HG03097 (cell line): ENCODE data around the gene ACBD4.

ENCODE experiments used
- ATAC-seq: cut with Tn5 transposase; IDR thresholded peaks from one replicate; pipeline ENCODE4 v1.9.1; 2021; ENCODE audit not compliant: unreplicated experiment, low FRiP score

The ACBD4 gene

GRCh38 chr17:45177563-45177962 is 42.1 kb downstream of the ACBD4 start:
- ATAC-seq = no peak

- ATAC-seq = no peak
These were observed 48.7 kb downstream of the ACBD4 start for GRCh38 chr17:45184144-45184543.

DNA sequence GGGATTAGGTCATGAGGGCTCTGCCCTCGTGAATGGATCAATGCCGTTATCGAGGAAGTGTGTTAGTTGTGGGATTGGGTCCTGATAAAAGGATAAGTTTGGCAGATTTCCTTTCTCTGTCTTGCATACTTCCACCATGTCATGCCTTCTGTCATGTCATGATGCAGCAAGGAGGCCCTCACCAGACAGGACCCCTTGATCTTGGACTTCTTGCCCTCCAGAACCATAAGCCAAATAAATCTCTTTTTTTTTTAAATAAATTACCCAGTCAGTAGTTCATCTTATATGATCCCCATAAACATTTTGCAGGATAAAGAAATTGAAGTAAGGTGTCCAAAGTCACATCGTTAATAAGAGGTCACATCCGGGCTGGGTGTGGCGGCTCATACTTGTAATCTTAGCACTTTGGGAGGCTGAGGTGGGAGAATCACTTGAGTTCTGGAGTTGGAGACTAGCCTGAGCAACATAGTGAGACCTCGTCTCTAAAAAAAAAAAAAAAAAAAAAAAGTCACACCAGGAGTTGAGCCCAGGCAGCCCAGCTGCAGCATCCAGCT is 51.4 kb downstream of the ACBD4 start:
- no peak for ATAC-seq

DNA sequence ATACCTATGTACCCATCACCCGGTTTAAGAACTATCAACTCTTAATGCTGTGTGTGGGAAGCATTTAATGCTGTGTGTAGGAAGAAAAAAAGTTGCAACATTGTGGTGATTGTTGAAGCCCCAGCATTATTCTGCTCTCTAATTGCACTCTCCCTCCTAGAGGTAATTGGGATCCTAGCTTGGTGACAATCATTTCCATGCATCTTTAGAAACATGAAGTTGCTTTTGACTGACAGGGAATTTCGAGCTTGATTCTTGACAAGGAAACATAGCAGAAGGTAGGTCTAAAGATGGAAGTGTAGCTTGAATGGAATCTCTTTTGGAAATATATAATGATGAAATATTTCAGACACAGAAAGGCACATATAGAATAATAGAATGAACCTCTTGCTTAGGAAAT is 53.5 kb downstream of the ACBD4 start:
- ATAC-seq = no peak

DNA sequence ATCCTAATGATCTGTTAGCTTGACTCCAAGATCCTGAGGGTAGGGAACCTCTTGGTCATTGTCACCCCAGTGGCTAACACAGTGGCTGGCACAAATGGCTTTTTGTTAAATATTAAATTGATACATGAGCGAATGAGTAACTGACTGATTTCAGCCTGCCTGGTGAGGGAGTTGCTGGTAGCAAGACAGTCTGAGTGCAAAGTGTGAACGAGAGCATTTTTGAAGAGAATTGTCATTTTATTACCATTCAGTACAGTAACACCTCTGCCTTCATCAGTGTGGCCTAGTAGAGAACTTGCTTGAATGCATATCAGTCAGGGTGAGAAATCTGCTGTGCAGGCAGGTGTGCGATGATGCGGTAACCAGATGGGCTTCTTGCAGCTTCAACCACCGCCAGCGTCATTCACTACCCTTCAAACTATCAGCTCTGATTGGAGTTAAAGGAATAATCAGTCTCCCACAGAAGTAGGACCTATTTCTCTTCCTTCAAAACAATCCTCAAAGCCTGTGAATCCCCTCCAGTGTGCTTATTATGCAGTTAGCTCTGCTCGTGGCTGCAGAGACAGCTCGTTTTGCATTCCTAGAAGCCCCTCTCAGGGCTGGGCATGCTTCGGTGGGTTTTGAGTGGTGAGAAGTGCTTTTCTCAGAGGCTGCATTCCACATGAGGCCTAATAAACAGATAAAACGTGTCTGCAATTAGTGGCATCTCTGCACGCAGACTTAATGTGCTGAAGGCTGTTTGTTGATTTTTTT is 55.2 kb downstream of the ACBD4 start:
- no peak for ATAC-seq
